ENCODE results near the gene MTG2. TPM values are rescaled to one million over a fixed set of nuclear protein-coding genes. Genes with fewer than 3 reads are reported as not detected.

MTG2 gene
- total RNA-seq, 1 donor from 2014 or later: 14.9 TPM

DNA sequence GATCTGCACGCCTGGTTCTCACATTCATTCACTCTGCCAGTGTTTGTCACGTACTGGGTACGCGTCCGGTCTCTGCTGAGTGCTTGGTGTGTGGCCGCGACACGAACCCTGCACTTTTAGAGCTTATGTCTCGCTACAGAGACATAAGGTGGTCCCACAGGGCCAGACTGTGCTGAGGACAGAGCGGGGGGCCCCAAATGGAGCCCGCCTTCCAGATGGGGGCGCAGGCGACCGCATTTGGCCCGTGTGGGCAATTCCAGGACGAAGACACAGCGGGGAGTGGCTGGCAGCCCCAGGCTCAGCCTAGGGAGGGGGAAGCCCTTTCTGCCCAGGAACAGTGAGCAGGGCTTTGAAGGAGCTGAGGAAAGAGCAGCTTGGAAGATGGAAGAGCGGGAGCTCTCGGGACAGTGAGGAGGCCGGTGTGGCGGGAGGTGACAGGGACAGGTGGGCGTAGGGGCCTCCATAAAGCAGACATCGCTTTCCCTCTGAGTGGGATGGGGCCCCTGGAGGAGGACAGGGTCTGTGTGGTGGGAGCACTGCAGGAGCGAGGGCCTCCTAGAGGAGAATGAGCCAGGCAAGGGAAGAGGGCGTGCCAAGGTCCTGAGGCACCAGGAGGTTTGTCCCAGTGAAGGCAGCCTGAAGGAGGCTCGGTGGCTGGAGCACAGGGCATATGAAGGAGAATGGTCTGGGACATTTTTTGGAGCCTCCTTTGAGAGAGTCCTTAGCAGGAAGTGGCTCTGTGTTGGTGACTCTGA lies 7.8 kb upstream of the MTG2 start:
- TF ChIP-seq, protein P1, sequence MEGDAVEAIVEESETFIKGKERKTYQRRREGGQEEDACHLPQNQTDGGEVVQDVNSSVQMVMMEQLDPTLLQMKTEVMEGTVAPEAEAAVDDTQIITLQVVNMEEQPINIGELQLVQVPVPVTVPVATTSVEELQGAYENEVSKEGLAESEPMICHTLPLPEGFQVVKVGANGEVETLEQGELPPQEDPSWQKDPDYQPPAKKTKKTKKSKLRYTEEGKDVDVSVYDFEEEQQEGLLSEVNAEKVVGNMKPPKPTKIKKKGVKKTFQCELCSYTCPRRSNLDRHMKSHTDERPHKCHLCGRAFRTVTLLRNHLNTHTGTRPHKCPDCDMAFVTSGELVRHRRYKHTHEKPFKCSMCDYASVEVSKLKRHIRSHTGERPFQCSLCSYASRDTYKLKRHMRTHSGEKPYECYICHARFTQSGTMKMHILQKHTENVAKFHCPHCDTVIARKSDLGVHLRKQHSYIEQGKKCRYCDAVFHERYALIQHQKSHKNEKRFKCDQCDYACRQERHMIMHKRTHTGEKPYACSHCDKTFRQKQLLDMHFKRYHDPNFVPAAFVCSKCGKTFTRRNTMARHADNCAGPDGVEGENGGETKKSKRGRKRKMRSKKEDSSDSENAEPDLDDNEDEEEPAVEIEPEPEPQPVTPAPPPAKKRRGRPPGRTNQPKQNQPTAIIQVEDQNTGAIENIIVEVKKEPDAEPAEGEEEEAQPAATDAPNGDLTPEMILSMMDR (conservative IDR thresholded peaks at IDR 0.05; ENCODE audit: low read depth, low read length): no peak
- no peak overlapping the region for H3K4me3 ChIP-seq (ENCODE audit: low read depth, low read length)
- DNase-seq (ENCODE audit: low read depth): no peak

DNA sequence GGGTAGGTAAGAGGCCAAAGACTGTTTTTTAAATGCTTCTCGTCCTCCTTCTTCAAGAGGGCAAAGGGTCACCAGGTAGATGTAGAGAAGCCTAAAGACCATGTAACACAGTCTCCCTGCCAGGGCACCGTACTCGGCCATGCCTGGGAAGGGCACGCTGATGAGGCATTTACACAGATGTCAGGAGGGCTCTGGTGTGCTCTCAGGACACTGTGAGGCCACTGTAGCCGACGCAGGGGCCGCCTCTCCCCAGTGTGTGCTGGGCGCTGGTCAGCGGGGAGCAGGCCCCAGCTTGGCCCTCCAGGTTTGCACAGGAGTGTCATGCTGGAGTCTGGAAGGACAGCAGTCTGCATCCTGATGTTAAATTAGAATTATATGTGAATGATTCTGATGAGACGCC lies 7.1 kb upstream of the MTG2 start:
- no peak for DNase-seq (ENCODE audit: low read depth)
- TF ChIP-seq, protein P1 (conservative IDR thresholded peaks at IDR 0.05; ENCODE audit: low read depth, low read length): no peak
- H3K4me3 ChIP-seq (ENCODE audit: low read depth, low read length): no peak overlapping the region

DNA sequence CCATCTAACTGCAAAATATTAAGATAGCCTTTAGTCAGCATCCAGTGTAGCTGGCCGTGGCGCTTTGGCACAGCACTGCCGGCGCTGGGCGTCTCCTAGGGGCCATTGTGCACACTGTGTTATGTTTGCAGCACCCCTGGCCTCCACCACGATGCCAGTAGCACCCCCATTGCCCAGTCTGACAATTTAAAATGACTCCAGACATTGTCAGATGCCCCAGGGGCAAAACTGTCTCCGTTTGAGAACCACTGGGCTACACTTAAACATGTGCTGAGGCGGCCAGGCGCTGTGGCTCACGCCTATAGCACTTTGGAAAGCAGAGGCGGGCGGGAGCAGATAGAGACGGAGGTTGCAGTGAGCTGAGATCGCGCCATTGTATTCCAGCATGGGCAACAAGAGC lies 6.0 kb upstream of the MTG2 start:
- no peak overlapping the region for H3K4me3 ChIP-seq (ENCODE audit: low read depth, low read length)
- TF ChIP-seq, protein P1 (conservative IDR thresholded peaks at IDR 0.05; ENCODE audit: low read depth, low read length): no peak
- DNase-seq (ENCODE audit: low read depth): no peak

DNA sequence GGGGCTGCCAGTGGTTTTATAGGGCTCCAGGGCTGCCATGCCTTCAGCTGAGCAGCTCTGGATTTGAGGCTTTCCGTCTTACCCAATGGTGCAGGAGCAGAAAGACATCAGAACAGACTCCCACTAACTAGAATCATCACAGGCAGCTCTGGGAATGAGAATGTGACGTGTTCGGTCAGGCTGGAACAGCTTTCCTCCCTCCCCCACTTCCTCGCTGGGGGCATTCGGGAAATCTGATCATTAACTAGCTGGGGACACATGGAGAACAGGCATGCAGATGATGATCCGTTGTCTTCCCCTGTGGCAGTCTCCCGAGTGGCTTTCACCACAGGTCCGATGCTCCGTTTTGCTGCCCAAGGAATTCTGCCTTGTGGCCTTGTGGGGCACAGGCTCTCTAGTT lies 5.5 kb upstream of the MTG2 start:
- no peak overlapping the region for H3K4me3 ChIP-seq (ENCODE audit: low read depth, low read length)
- TF ChIP-seq, protein P1 (conservative IDR thresholded peaks at IDR 0.05; ENCODE audit: low read depth, low read length): no peak
- no peak for DNase-seq (ENCODE audit: low read depth)

DNA sequence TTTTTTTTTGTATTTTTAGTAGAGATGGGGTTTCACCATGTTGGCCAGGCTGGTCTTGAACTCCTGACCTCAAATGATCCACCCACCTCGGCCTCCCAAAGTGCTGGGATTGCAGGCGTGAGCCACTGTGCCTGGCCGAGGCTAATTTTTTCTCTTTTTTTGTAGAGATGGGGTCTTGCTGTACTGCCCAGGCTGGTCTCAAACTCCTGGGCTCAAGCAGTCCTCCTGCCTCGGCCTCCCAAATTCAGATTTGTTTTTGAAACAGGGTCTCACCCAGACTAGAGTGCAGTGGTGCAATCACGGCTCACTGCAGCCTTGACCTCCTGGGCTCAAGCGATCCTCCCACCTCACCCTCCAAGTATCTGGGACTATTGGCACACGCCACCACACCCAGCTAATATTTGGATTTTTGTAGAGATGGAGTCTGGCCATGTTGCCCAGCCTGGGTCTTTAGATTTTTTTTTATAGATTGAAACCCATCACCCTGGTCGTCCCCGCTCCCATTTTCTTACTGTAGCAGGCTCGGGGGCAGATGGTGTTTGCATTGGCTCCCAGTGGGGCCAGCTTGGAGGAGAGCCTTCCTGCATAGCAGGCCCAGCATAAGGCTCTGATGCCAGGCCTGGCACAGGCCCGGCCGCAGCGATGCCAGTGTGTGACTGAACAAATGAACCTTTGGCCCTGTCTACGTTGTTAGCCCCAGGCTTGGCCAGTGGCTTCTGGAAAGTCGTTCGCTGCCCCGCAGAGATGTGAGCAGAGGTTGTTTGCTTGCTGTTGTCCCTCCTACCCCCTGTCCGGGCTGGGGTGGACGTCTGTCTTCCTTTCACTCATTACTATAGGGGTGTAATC lies 4.3 kb upstream of the MTG2 start:
- TF ChIP-seq, protein P1 (conservative IDR thresholded peaks at IDR 0.05; ENCODE audit: low read depth, low read length): no peak
- no peak overlapping the region for H3K4me3 ChIP-seq (ENCODE audit: low read depth, low read length)
- no peak for DNase-seq (ENCODE audit: low read depth)

DNA sequence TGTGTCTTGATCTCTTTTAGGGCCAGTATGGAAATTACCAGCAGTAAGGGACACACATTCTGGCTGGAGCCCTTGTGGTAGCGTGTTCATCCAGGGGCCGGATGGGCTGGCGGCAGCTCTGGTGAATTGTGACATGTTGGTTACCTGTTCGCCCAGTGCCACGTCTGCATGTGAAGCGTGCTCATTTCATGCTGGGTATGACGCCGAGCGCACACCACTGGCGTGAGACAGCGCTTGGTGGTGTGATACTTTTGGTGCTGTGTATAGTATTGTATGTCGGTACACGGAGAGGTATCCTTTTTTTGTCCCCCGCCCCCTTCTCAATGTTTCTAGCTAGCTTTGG lies 3.7 kb upstream of the MTG2 start:
- TF ChIP-seq, protein P1 (conservative IDR thresholded peaks at IDR 0.05; ENCODE audit: low read depth, low read length): no peak
- no peak for DNase-seq (ENCODE audit: low read depth)

More for the DNA sequence above, 3.7 kb upstream of the MTG2 start:
- no peak overlapping the region for H3K4me3 ChIP-seq (ENCODE audit: low read depth, low read length)

All from epithelial cell of proximal tubule (primary cell).